Choroid plexus epithelial cell (primary cell): ENCODE measurements around the gene NAV3.
A peak's percentile ranks its signal among the peaks of the same experiment; 100 is the strongest.

ENCODE experiments used
- DNase-seq: peaks from one replicate; pipeline ENCODE4 v3.0.0-alpha.2; 2010; ENCODE audit warnings: low read depth
- H3K4me3 ChIP-seq: 2 replicates; pipeline ENCODE4 v1.5.1; 2011; ENCODE audit warnings: low read depth, mild to moderate bottlenecking, control low read depth, low read length, moderate library complexity
- CTCF ChIP-seq: conservative IDR thresholded peaks from 2 replicates; pipeline ENCODE4 v1.5.1; 2011; ENCODE audit warnings: low read depth, mild to moderate bottlenecking, control low read depth, inconsistent platforms, low read length, moderate library complexity

Gene NAV3

GRCh38 chr12:78192979-78193378 is 362.3 kb downstream of the NAV3 start:
- DNase-seq = peak; percentile 73
- TF ChIP-seq CTCF = no peak
- no peak overlapping the region for H3K4me3 ChIP-seq

GRCh38 chr12:78194448-78194847 is 363.8 kb downstream of the NAV3 start:
- DNase-seq = peak; percentile 98
- no peak for TF ChIP-seq CTCF
- H3K4me3 ChIP-seq = no peak overlapping the region

- no peak for TF ChIP-seq CTCF
- DNase-seq = no peak
- H3K4me3 ChIP-seq = no peak overlapping the region
Observed at GRCh38 chr12:78198896-78199295, 368.2 kb downstream of the NAV3 start.

GRCh38 chr12:78199926-78200325 is 369.2 kb downstream of the NAV3 start:
- DNase-seq = no peak
- no peak for TF ChIP-seq CTCF

GRCh38 chr12:78204926-78205325 is 374.2 kb downstream of the NAV3 start:
- no peak for TF ChIP-seq CTCF
- no peak overlapping the region for H3K4me3 ChIP-seq
- DNase-seq = peak; percentile 57

More at GRCh38 chr12:78199926-78200325, 369.2 kb downstream of the NAV3 start:
- no peak overlapping the region for H3K4me3 ChIP-seq

- no peak overlapping the region for H3K4me3 ChIP-seq
- no peak for TF ChIP-seq CTCF
- no peak for DNase-seq
Observed at GRCh38 chr12:78208092-78208491, 377.4 kb downstream of the NAV3 start.

- peak; percentile 52 for DNase-seq
- no peak for TF ChIP-seq CTCF
- no peak overlapping the region for H3K4me3 ChIP-seq
Observed at GRCh38 chr12:78209846-78210505, 379.3 kb downstream of the NAV3 start.
